Adrenal gland (tissue), 12 donors: ENCODE measurements around the gene PTGR2. TPM values are rescaled to one million over a fixed set of nuclear protein-coding genes. Genes with fewer than 3 reads are reported as not detected.
"Not testable (repeated sequence)": the region's sequence is repeated elsewhere in the genome, so short reads cannot be mapped to it uniquely, and the experiment has no call there.

Experiments
- DNase-seq, 7 donors: peaks; one replicate each; pipeline ENCODE4 v3.0.0-alpha.2; 2019 to 2020
- H3K27ac ChIP-seq, 5 donors: fragments of 200-600 bp; sonication (generic) in 4 of 5; 1 replicate in 3 of 5; 2 replicates in 2 of 5; pipeline versions ENCODE4 v1.5.1 to v1.8.0; 2016 to 2020; ENCODE audit warnings: mild to moderate bottlenecking in 1 of 5
- H3K27me3 ChIP-seq: fragments of 200-600 bp; 2 replicates; pipeline ENCODE4 v1.8.0; 2021
- H3K36me3 ChIP-seq, 2 donors: fragments of 200-600 bp; replicated peaks in 1 of 2; 1 replicate in 1 of 2; 2 replicates in 1 of 2; pipeline versions ENCODE4 v1.5.1 to v1.8.0; 2018 to 2022
- H3K4me1 ChIP-seq, 2 donors: fragments of 200-600 bp; replicated peaks in 1 of 2; 1 replicate in 1 of 2; 2 replicates in 1 of 2; pipeline versions ENCODE4 v1.5.1 to v1.8.0; 2018 to 2021
- H3K4me3 ChIP-seq, 4 donors: fragments of 200-600 bp; sonication (generic) in 3 of 4; one replicate each; pipeline ENCODE4 v1.5.1; 2016 to 2018
- H3K9me3 ChIP-seq, 3 donors: fragments of 200-600 bp; sonication (generic) in 1 of 3; replicated peaks in 1 of 3; 1 replicate in 2 of 3; 2 replicates in 1 of 3; pipeline versions ENCODE4 v1.5.1 to v1.8.0; 2016 to 2021
- CTCF ChIP-seq, 6 experiments: fragments of 450-650 bp in 4 of 6; fragments of 200-600 bp in 2 of 6; sonication (generic) in 1 of 6; IDR thresholded peaks; 1 replicate in 5 of 6; 2 replicates in 1 of 6; pipeline versions ENCODE4 v1.5.1 to v1.8.0; 2016 to 2021; ENCODE audit warnings: antibody characterized with exemption in 6 of 6, mild to moderate bottlenecking in 2 of 6, moderate library complexity in 1 of 6
- POLR2A ChIP-seq, 2 donors: fragments of 450-650 bp; IDR thresholded peaks; one replicate each; pipeline ENCODE4 v1.6.1; 2017; ENCODE audit warnings: antibody characterized with exemption in 2 of 2, mild to moderate bottlenecking in 2 of 2, moderate library complexity in 1 of 2
- WGBS, 4 donors: extraction: QIAGEN DNeasy Blood & Tissue Kit in 2 of 4; methylation state at CpG; one replicate each; pipeline versions ENCODE4 v1.1.5 to v1.1.7; 2013 to 2017; 5-methylcytosine and 5-hydroxymethylcytosine counted together
- intact Hi-C, 2 donors: fragments of 100-400 bp; cut with DNase I; formaldehyde crosslinking; loops; one replicate each; pipeline versions ENCODE4 v1.14.1 to v1.15.0; 2022 to 2023
- polyA plus RNA-seq, 3 donors: library from polyadenylated mRNA; stranded (reverse); fragments of 200-250 nt in 2 of 3; fragments of 350-450 nt in 1 of 3; fragmentation: Illumina TruSeq in 1 of 3; extraction: RNeasy Lipid Tissue Mini Kit (QIAGEN cat#74804) in 1 of 3; gene quantifications; one replicate each; pipeline ENCODE4 v1.2.3, GENCODE V29; 2013 to 2014
- total RNA-seq, 9 donors: library from RNA; depleted of rRNA in 4 of 9; stranded (reverse); fragments of >200 nt in 4 of 9; fragments of 120-200 nt in 1 of 9; fragmentation: NEBNext Ultra II Directional in 1 of 9; extraction: Animal tissue kit (Norgen Biotek cat#: 25700) in 1 of 9; gene quantifications; one replicate each; pipeline versions ENCODE4 v1.1.0 to v1.2.4, GENCODE V29; 2013 to 2023
- donor health status: healthy with polysubstance abuse.
- donor health status: Bipolar disorder and iron deficiency.
- donor health status: DM: yes; HTN: yes; CAD: no.
- donor health status: DM: no; HTN: no; CAD: no.
- donor health status: DM: no; HTN: no; CAD: no.
- donor health status: DM: yes; HTN: yes; CAD: no.

Gene PTGR2
- total and polyA plus RNA-seq, 12 donors: 8.8 to 43.7 (median 17.3) TPM

GRCh38 chr14:73833034-73833433 lies 18.6 kb upstream of the PTGR2 start:
- Histone ChIP-seq H3K9me3 (no peaks in the 10 kb centered on the region), H3K36me3 (no peaks in the 10 kb centered on the region), H3K27me3 (no peaks in the 10 kb centered on the region), H3K4me3 (no peak overlapping the region), H3K27ac (no peak overlapping the region), H3K4me1 (peaks cover 3 to 8% of the 10 kb centered on the region in 2 donors)
- WGBS, 4 donors: 76 to 81% (median 79%) methylated on average over 1 of the region's 1 CpG
- intact Hi-C loops: no loop called here
- TF ChIP-seq POLR2A (IDR thresholded peaks at IDR 0.05) (no peak), CTCF (IDR thresholded peaks at IDR 0.05) (no peak)
- DNase-seq: no peak

- TF ChIP-seq CTCF (IDR thresholded peaks at IDR 0.05): no peak
- no peak for TF ChIP-seq POLR2A (IDR thresholded peaks at IDR 0.05)
- DNase-seq: no peak
- H3K9me3 ChIP-seq: no peaks in the 10 kb centered on the region
- peaks cover 3 to 8% of the 10 kb centered on the region in 2 donors for H3K4me1 ChIP-seq
- 61 to 79% (median 72%) methylated on average over 9 of the region's 9 CpGs for WGBS, 4 donors
- H3K36me3 ChIP-seq: no peaks in the 10 kb centered on the region
- intact Hi-C loops: no loop called here
- no peaks in the 10 kb centered on the region for H3K27me3 ChIP-seq
- H3K27ac ChIP-seq: no peak overlapping the region
- H3K4me3 ChIP-seq: no peak overlapping the region
These were observed 17.9 kb upstream of the PTGR2 start for GRCh38 chr14:73833530-73834260.

DNA sequence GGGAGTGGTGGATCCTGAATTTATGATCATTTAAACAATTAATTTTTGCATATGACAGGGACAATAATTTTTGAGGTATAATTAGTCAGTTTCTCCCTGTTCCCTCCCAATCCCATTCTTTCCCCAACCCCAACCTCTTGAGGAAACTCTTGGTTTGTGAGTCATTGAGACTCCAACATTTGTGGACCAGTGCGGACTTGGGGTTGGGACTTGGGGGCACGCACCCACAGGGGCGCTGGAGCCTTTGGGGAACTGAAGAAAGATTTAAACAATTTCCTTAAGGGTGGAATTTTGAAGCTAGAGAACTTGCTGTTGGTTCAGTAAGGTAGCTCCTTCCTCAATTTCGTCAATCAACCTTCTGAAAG lies 17.4 kb upstream of the PTGR2 start:
- no peak for DNase-seq
- H3K4me1 ChIP-seq: peaks cover 3 to 8% of the 10 kb centered on the region in 2 donors
- TF ChIP-seq CTCF (IDR thresholded peaks at IDR 0.05): no peak
- no peak for TF ChIP-seq POLR2A (IDR thresholded peaks at IDR 0.05)
- no peak overlapping the region for H3K4me3 ChIP-seq
- WGBS, 4 donors: 86 to 94% (median 90%) methylated on average over 4 of the region's 4 CpGs
- no peaks in the 10 kb centered on the region for H3K9me3 ChIP-seq
- H3K36me3 ChIP-seq: no peaks in the 10 kb centered on the region
- intact Hi-C loops: no loop called here
- H3K27me3 ChIP-seq: no peaks in the 10 kb centered on the region
- H3K27ac ChIP-seq: no peak overlapping the region

DNA sequence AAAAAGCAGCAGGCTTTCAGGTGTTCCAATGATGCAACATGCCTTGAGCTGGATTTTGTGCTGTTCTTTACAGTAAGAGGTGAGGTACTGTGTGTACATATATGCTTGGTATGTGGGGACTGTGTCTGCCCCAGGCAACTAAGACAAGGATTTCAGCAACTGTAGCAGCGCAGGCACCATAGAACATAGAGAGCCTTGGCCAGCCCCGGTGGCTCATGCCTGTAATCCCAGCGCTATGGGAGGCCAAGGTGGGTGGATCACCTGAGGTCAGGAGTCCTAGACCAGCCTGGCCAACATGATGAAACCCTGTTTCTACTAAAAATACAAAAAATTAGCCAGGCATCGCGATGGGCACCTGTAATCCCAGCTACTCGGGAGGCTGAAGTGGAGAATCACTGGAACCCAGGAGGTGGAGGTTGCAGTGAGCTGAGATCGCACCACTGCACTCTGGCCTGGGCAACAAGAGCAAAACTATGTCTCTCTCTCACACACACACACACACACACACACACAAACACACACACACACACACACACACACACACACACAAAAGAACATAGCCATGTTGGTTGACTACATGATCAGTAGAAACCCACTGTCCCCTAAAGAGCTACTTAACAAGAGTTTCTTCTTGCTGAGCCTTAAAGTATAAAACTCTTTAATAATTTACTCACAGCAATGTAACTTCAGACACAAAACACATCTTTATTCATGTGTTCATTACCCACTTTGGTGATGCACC lies 13.2 kb upstream of the PTGR2 start:
- H3K36me3 ChIP-seq, DNase-seq, H3K27me3 ChIP-seq, intact Hi-C loops, H3K4me3 ChIP-seq, H3K4me1 ChIP-seq, H3K9me3 ChIP-seq, H3K27ac ChIP-seq: not testable (repeated sequence)
- 91 to 95% (median 92%) methylated on average over 7 of the region's 7 CpGs for WGBS, 4 donors
